Breast epithelium (tissue), 3 donors: ENCODE results near the gene NXPE4.

ENCODE experiments used
- POLR2A ChIP-seq: fragments of 450-650 bp; IDR thresholded peaks from one replicate; pipeline ENCODE4 v1.6.1; 2016; ENCODE audit warnings: antibody characterized with exemption, mild to moderate bottlenecking, moderate library complexity
- TF ChIP-seq, protein P1 (sequence below), 3 donors: fragments of 450-650 bp; IDR thresholded peaks; one replicate each; pipeline ENCODE4 v1.5.1; 2016 to 2017; ENCODE audit warnings: antibody characterized with exemption in 3 of 3, mild to moderate bottlenecking in 3 of 3, moderate library complexity in 3 of 3

DNA sequence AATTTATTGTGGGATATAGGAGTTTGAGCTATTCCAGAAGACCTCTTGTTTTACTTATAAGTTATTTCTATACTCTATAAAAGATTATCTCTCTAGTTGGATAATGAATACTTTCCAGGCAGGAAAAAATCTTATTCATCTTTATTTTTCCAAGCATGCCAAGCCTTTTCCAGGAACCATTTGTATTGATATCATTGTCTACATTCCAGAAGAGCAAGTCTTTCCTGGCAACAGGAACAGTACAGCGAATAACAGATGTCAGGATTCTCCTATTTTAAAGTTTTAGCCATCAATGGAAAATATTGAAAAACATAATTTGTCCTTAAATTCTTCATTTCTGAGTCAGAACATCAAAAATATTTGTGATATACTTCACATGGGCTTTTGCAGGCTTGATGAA lies 30.8 kb downstream of the NXPE4 start:
- TF ChIP-seq, protein P1, sequence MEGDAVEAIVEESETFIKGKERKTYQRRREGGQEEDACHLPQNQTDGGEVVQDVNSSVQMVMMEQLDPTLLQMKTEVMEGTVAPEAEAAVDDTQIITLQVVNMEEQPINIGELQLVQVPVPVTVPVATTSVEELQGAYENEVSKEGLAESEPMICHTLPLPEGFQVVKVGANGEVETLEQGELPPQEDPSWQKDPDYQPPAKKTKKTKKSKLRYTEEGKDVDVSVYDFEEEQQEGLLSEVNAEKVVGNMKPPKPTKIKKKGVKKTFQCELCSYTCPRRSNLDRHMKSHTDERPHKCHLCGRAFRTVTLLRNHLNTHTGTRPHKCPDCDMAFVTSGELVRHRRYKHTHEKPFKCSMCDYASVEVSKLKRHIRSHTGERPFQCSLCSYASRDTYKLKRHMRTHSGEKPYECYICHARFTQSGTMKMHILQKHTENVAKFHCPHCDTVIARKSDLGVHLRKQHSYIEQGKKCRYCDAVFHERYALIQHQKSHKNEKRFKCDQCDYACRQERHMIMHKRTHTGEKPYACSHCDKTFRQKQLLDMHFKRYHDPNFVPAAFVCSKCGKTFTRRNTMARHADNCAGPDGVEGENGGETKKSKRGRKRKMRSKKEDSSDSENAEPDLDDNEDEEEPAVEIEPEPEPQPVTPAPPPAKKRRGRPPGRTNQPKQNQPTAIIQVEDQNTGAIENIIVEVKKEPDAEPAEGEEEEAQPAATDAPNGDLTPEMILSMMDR (IDR thresholded peaks at IDR 0.05) = no peak
- no peak for TF ChIP-seq POLR2A
